ENCODE measurements around the gene PRKAG2.
"Not testable (repeated sequence)": the region's sequence is repeated elsewhere in the genome, so short reads cannot be mapped to it uniquely, and the experiment has no call there.

The PRKAG2 gene

GRCh38 chr7:151754142-151754590 is 122.7 kb downstream of the PRKAG2 start:
- H3K4me3 ChIP-seq (ENCODE audit: low read depth, low read length): no peak overlapping the region
- peak; percentile 97 for TF ChIP-seq CTCF (IDR thresholded peaks at IDR 0.05; ENCODE audit: low read depth, low read length)

GRCh38 chr7:151752816-151753595 is 123.9 kb downstream of the PRKAG2 start:
- no peak for TF ChIP-seq CTCF (IDR thresholded peaks at IDR 0.05; ENCODE audit: low read depth, low read length)
- no peak overlapping the region for H3K4me3 ChIP-seq (ENCODE audit: low read depth, low read length)

- no peak for TF ChIP-seq CTCF (IDR thresholded peaks at IDR 0.05; ENCODE audit: low read depth, low read length)
These were observed 124.9 kb downstream of the PRKAG2 start for GRCh38 chr7:151752037-151752436.

GRCh38 chr7:151748733-151749132 is 128.2 kb downstream of the PRKAG2 start:
- TF ChIP-seq CTCF (IDR thresholded peaks at IDR 0.05; ENCODE audit: low read depth, low read length): no peak
- no peak overlapping the region for H3K4me3 ChIP-seq (ENCODE audit: low read depth, low read length)

More at GRCh38 chr7:151752037-151752436, 124.9 kb downstream of the PRKAG2 start:
- H3K4me3 ChIP-seq (ENCODE audit: low read depth, low read length): no peak overlapping the region

- not testable (repeated sequence) for H3K4me3 ChIP-seq (ENCODE audit: low read depth, low read length)
These were observed 128.9 kb downstream of the PRKAG2 start for GRCh38 chr7:151748021-151748420.

- H3K4me3 ChIP-seq (ENCODE audit: low read depth, low read length): no peak overlapping the region
- TF ChIP-seq CTCF (IDR thresholded peaks at IDR 0.05; ENCODE audit: low read depth, low read length): no peak
These were observed 131.2 kb downstream of the PRKAG2 start for GRCh38 chr7:151745706-151746105.

GRCh38 chr7:151744656-151745638 is 132.0 kb downstream of the PRKAG2 start:
- no peak overlapping the region for H3K4me3 ChIP-seq (ENCODE audit: low read depth, low read length)
- peak; percentile 59 for TF ChIP-seq CTCF (IDR thresholded peaks at IDR 0.05; ENCODE audit: low read depth, low read length)

Data from WI38 (cell line).